Calu3 (cell line): ENCODE data around the gene SPSB1. TPM values are rescaled to one million over a fixed set of nuclear protein-coding genes. Genes with fewer than 3 reads are reported as not detected.

ENCODE experiments used
- BruUV-seq: library from RNA; stranded (reverse); fragments of 400-500 nt; replicated peaks from 2 replicates; lab custom pipeline; 2021; lab: Mats Ljungman, UMichigan
- CTCF ChIA-PET: fragments of 300-600 bp; sonication (Branson Sonifier 250); formaldehyde crosslinking; loops from one replicate; lab custom pipeline; 2022; ENCODE audit warnings: antibody characterized with exemption; lab: Charles Lee
- DNase-seq: peaks from one replicate; pipeline ENCODE4 v3.0.0; 2022
- H3K27ac Mint-ChIP-seq: one replicate; pipeline ENCODE4 v1.8.0; 2022; ENCODE audit warnings: mixed read lengths; ENCODE audit not compliant: unreplicated experiment
- H3K27me3 Mint-ChIP-seq: one replicate; pipeline ENCODE4 v1.8.0; 2022; ENCODE audit warnings: mixed read lengths; ENCODE audit not compliant: unreplicated experiment
- H3K36me3 Mint-ChIP-seq: one replicate; pipeline ENCODE4 v1.8.0; 2022; ENCODE audit warnings: mild to moderate bottlenecking, moderate library complexity, mixed read lengths; ENCODE audit not compliant: insufficient read depth, unreplicated experiment
- H3K4me1 Mint-ChIP-seq: one replicate; pipeline ENCODE4 v1.8.0; 2022; ENCODE audit warnings: mild to moderate bottlenecking, low read depth, mixed read lengths; ENCODE audit not compliant: unreplicated experiment
- H3K4me3 Mint-ChIP-seq: one replicate; pipeline ENCODE4 v1.8.0; 2022; ENCODE audit warnings: mild to moderate bottlenecking, low read depth, moderate library complexity, mixed read lengths; ENCODE audit not compliant: unreplicated experiment
- H3K9me3 Mint-ChIP-seq: one replicate; pipeline ENCODE4 v1.8.0; 2022; ENCODE audit warnings: low read depth, mixed read lengths; ENCODE audit not compliant: unreplicated experiment
- intact Hi-C: fragments of 100-400 bp; cut with micrococcal nuclease; formaldehyde crosslinking; loops from one replicate; pipeline ENCODE4 v1.10.0; 2022; ENCODE audit not compliant: unreplicated experiment
- total RNA-seq: library from RNA; stranded (reverse); gene quantifications from 2 replicates; pipeline ENCODE4 v1.2.3, GENCODE V29; 2022
- TF ChIP-seq, protein P1 (sequence below): fragments of 200-600 bp; IDR thresholded peaks from one replicate; pipeline ENCODE4 v1.8.0; 2022; ENCODE audit warnings: antibody characterized with exemption; ENCODE audit not compliant: unreplicated experiment

Gene SPSB1
- total RNA-seq, 1 experiment from 2014 or later, result 4.9 TPM

- Mint-ChIP-seq H3K36me3 (no peaks in the 10 kb centered on the region), H3K27me3 (no peaks in the 10 kb centered on the region), H3K27ac (no peak overlapping the region), H3K4me1 (no peaks in the 10 kb centered on the region), H3K9me3 (no peaks in the 10 kb centered on the region), H3K4me3 (no peak overlapping the region)
- intact Hi-C loops, result no loop called here
- TF ChIP-seq, protein P1, sequence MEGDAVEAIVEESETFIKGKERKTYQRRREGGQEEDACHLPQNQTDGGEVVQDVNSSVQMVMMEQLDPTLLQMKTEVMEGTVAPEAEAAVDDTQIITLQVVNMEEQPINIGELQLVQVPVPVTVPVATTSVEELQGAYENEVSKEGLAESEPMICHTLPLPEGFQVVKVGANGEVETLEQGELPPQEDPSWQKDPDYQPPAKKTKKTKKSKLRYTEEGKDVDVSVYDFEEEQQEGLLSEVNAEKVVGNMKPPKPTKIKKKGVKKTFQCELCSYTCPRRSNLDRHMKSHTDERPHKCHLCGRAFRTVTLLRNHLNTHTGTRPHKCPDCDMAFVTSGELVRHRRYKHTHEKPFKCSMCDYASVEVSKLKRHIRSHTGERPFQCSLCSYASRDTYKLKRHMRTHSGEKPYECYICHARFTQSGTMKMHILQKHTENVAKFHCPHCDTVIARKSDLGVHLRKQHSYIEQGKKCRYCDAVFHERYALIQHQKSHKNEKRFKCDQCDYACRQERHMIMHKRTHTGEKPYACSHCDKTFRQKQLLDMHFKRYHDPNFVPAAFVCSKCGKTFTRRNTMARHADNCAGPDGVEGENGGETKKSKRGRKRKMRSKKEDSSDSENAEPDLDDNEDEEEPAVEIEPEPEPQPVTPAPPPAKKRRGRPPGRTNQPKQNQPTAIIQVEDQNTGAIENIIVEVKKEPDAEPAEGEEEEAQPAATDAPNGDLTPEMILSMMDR, result no peak
- DNase-seq, result no peak
- CTCF ChIA-PET, result no interaction called here
- no TSS peak for BruUV-seq
Observed at GRCh38 chr1:9309991-9310390, 17.3 kb downstream of the SPSB1 start.

DNA sequence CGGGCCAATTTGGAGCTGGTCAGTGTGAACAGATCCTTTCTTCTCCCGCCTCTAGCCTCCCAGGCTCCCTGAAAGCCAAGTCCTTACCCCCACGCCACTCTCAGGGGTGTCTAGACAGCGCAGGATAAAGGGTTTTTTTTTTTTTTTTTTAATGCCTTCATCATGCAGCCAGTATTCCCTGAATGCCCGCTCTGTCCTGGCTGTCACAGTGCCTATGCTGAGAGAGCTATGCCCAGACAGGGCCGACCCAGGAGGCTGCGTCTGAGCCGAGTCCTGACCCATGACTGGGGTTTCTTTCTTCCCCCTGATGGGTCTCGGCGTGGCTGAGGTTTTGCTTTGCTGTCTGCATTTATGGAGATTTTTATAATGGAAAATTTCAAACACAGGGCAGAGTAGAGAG, 18.3 kb downstream of the SPSB1 start:
- Mint-ChIP-seq H3K36me3 (no peaks in the 10 kb centered on the region), H3K27me3 (no peaks in the 10 kb centered on the region), H3K27ac (no peak overlapping the region), H3K4me3 (no peak overlapping the region), H3K9me3 (no peaks in the 10 kb centered on the region), H3K4me1 (no peaks in the 10 kb centered on the region)
- TF ChIP-seq, protein P1, result no peak
- intact Hi-C loops, result no loop called here
- CTCF ChIA-PET, result no interaction called here
- no peak for DNase-seq
- no TSS peak for BruUV-seq

DNA sequence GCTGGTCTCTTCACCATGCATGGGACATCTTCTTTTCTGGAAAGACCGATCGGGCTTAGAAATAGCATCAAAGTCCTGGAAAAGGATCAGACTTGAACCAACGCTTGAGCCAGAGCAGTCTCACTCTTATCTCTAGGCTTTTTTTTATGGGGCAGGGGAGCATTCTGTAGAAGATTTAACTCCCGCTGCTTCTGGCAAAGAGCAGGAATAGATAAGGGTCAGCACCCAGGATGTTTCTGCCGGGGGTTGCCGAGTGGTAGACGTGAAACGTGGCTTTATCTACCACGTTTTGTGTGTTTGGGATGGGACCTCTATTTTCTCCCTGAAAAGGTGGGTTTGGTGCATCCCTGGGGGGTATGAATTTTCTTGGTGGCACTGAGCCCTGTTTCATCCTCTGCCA, 18.8 kb downstream of the SPSB1 start:
- no peak for DNase-seq
- no peak overlapping the region for H3K4me3 Mint-ChIP-seq
- intact Hi-C loops, result no loop called here
- H3K27me3 Mint-ChIP-seq, result no peaks in the 10 kb centered on the region
- TF ChIP-seq, protein P1, result no peak
- H3K9me3 Mint-ChIP-seq, result no peaks in the 10 kb centered on the region
- no TSS peak for BruUV-seq
- no peaks in the 10 kb centered on the region for H3K36me3 Mint-ChIP-seq
- H3K27ac Mint-ChIP-seq, result no peak overlapping the region
- H3K4me1 Mint-ChIP-seq, result no peaks in the 10 kb centered on the region
- CTCF ChIA-PET, result no interaction called here

- Mint-ChIP-seq H3K9me3 (no peaks in the 10 kb centered on the region), H3K27ac (no peak overlapping the region), H3K36me3 (no peaks in the 10 kb centered on the region), H3K4me1 (no peaks in the 10 kb centered on the region), H3K4me3 (no peak overlapping the region), H3K27me3 (no peaks in the 10 kb centered on the region)
- DNase-seq, result no peak
- CTCF ChIA-PET, result no interaction called here
- TF ChIP-seq, protein P1, result no peak
- BruUV-seq, result no TSS peak
- intact Hi-C loops, result no loop called here
Observed at GRCh38 chr1:9312168-9312720, 19.6 kb downstream of the SPSB1 start.
